CD4-positive, alpha-beta T cell treated with Interleukin-21 for 1 hour (primary cell): ENCODE results near the gene SMIM10L2A.
"Not testable (repeated sequence)": the region's sequence is repeated elsewhere in the genome, so short reads cannot be mapped to it uniquely, and the experiment has no call there.

Experiments used
- DNase-seq: peaks from one replicate; pipeline ENCODE4 v3.0.0-alpha.2; 2020

SMIM10L2A gene

GRCh38 chrX:135423173-135423864 is 1.6 kb downstream of the SMIM10L2A start:
- not testable (repeated sequence) for DNase-seq

- DNase-seq: no peak
Measured at GRCh38 chrX:135424469-135424868, 2.7 kb downstream of the SMIM10L2A start.

GRCh38 chrX:135425026-135425965 is 3.6 kb downstream of the SMIM10L2A start:
- no peak for DNase-seq

- no peak for DNase-seq
Measured at GRCh38 chrX:135429429-135429828, 7.7 kb downstream of the SMIM10L2A start.

GRCh38 chrX:135431886-135432285 is 10.1 kb downstream of the SMIM10L2A start:
- DNase-seq: no peak

- no peak for DNase-seq
Measured at GRCh38 chrX:135432453-135432852, 10.7 kb downstream of the SMIM10L2A start.

- no peak for DNase-seq
Measured at GRCh38 chrX:135432881-135433521, 11.3 kb downstream of the SMIM10L2A start.

- no peak for DNase-seq
Measured at GRCh38 chrX:135433531-135434257, 11.9 kb downstream of the SMIM10L2A start.

- DNase-seq: no peak
Measured at GRCh38 chrX:135434258-135435138, 12.8 kb downstream of the SMIM10L2A start.

GRCh38 chrX:135435139-135435922 is 13.6 kb downstream of the SMIM10L2A start:
- no peak for DNase-seq

GRCh38 chrX:135435933-135436332 is 14.2 kb downstream of the SMIM10L2A start:
- DNase-seq: no peak

GRCh38 chrX:135436456-135436855 is 14.7 kb downstream of the SMIM10L2A start:
- no peak for DNase-seq

GRCh38 chrX:135436966-135437866 is 15.5 kb downstream of the SMIM10L2A start:
- DNase-seq: no peak

- no peak for DNase-seq
Measured at GRCh38 chrX:135437867-135438733, 16.4 kb downstream of the SMIM10L2A start.

GRCh38 chrX:135438734-135439043 is 16.9 kb downstream of the SMIM10L2A start:
- DNase-seq: no peak

- no peak for DNase-seq
Measured at GRCh38 chrX:135449637-135450550, 28.1 kb downstream of the SMIM10L2A start.

- no peak for DNase-seq
Measured at GRCh38 chrX:135453381-135453780, 31.6 kb downstream of the SMIM10L2A start.

- DNase-seq: no peak
Measured at GRCh38 chrX:135454816-135455215, 33.1 kb downstream of the SMIM10L2A start.
